HepG2 (cell line): ENCODE results near the gene CHCT1. TPM values are rescaled to one million over a fixed set of nuclear protein-coding genes. Genes with fewer than 3 reads are reported as not detected.
A peak's percentile ranks its signal among the peaks of the same experiment; 100 is the strongest.

Source experiments
- BCL6 ChIP-seq: IDR thresholded peaks from 2 replicates; pipeline ENCODE4 v1.6.1; 2016; ENCODE audit warnings: missing genetic modification reagents, missing compliant biosample characterization
- EHMT2 ChIP-seq: fragments of 200-600 bp; sonication (generic); IDR thresholded peaks from 2 replicates; pipeline ENCODE4 v1.7.0; 2017; ENCODE audit warnings: antibody characterized with exemption, low read depth, low read length, borderline replicate concordance
- MAFF ChIP-seq: IDR thresholded peaks from 2 replicates; pipeline ENCODE4 v1.6.1; 2011; ENCODE audit warnings: low read depth, low read length, improper control_type of control experiment
- PITX1 ChIP-seq: sonication (generic); formaldehyde crosslinking; IDR thresholded peaks from 2 replicates; pipeline ENCODE4 v1.5.1; 2020; ENCODE audit warnings: mild to moderate bottlenecking, missing genetic modification reagents
- PPARG ChIP-seq: conservative IDR thresholded peaks from 2 replicates; pipeline ENCODE4 v1.6.1; 2016; ENCODE audit warnings: missing biosample characterization, missing genetic modification reagents
- TBL1XR1 ChIP-seq: fragments of 150-350 bp; IDR thresholded peaks from 2 replicates; pipeline ENCODE4 v1.6.1; 2014; ENCODE audit warnings: borderline replicate concordance, low read length; ENCODE audit not compliant: partially characterized antibody
- TSC22D2 ChIP-seq: sonication (generic); formaldehyde crosslinking; IDR thresholded peaks from 2 replicates; pipeline ENCODE4 v1.5.1; 2020; ENCODE audit warnings: missing genetic modification reagents, mild to moderate bottlenecking, borderline replicate concordance
- XRCC5 ChIP-seq: fragments of 200-400 bp; formaldehyde crosslinking; optimal IDR thresholded peaks from 2 replicates; pipeline ENCODE3; 2017; ENCODE audit warnings: mild to moderate bottlenecking, low read length
- ZNF335 ChIP-seq: sonication (generic); formaldehyde crosslinking; IDR thresholded peaks from 2 replicates; pipeline ENCODE4 v1.4.0; 2020; ENCODE audit warnings: missing genetic modification reagents
- ZNF430 ChIP-seq: sonication (generic); formaldehyde crosslinking; IDR thresholded peaks from 2 replicates; pipeline ENCODE4 v1.9.0; 2021; ENCODE audit warnings: mild to moderate bottlenecking, missing genetic modification reagents
- ZNF580 ChIP-seq: IDR thresholded peaks from 2 replicates; pipeline ENCODE4 v1.6.1; 2016; ENCODE audit warnings: low read depth, borderline replicate concordance
- ZNF670 ChIP-seq: sonication (generic); formaldehyde crosslinking; IDR thresholded peaks from 2 replicates; pipeline ENCODE4 v1.8.0; 2022; ENCODE audit warnings: mild to moderate bottlenecking, missing genetic modification reagents, borderline replicate concordance
- polyA plus RNA-seq, 8 experiments: library from polyadenylated mRNA; depleted of rRNA in 3 of 8; stranded (reverse) in 7 of 8; unstranded in 1 of 8; fragments of >200 nt; fragmentation: Illumina TruSeq in 4 of 8; extraction: Trizol in 4 of 8; gene quantifications; 2 replicates each; pipeline versions ENCODE4 v1.2.1 to v1.2.3, GENCODE V29; 2011 to 2016; ENCODE audit warnings: low read depth in 4 of 8, missing spikeins in 1 of 8, mixed read lengths in 1 of 8; ENCODE audit not compliant: insufficient read depth in 1 of 8
- total RNA-seq, 5 experiments: library from RNA; depleted of rRNA; stranded (reverse); fragments of >200 nt; fragmentation: Illumina TruSeq; extraction: Trizol; gene quantifications; 2 replicates each; pipeline ENCODE4 v1.2.3, GENCODE V29; 2016; ENCODE audit warnings: low read depth in 1 of 5
- TF ChIP-seq, protein P1 (sequence below): sonication (generic); formaldehyde crosslinking; IDR thresholded peaks from 2 replicates; pipeline ENCODE4 v1.4.0; 2020; ENCODE audit warnings: missing genetic modification reagents
- TF ChIP-seq, protein P2 (sequence below): sonication (generic); formaldehyde crosslinking; IDR thresholded peaks from 2 replicates; pipeline ENCODE4 v1.4.0; 2020; ENCODE audit warnings: missing genetic modification reagents, borderline replicate concordance
- TF ChIP-seq, protein P3 (sequence below): IDR thresholded peaks from 2 replicates; pipeline ENCODE4 v1.6.1; 2016; ENCODE audit warnings: low read depth
- TF ChIP-seq, protein P4 (sequence below): sonication (generic); formaldehyde crosslinking; IDR thresholded peaks from 2 replicates; pipeline ENCODE4; 2020; ENCODE audit warnings: missing genetic modification reagents, mild to moderate bottlenecking, borderline replicate concordance

Gene CHCT1
- total and polyA plus RNA-seq, 2 of the 13 experiments (the other 11 are each of a cell fraction or from before 2014, with no cell fraction given) = not detected

- TF ChIP-seq TBL1XR1 = peak; percentile 36
- no peak for TF ChIP-seq EHMT2
- TF ChIP-seq, protein P1, sequence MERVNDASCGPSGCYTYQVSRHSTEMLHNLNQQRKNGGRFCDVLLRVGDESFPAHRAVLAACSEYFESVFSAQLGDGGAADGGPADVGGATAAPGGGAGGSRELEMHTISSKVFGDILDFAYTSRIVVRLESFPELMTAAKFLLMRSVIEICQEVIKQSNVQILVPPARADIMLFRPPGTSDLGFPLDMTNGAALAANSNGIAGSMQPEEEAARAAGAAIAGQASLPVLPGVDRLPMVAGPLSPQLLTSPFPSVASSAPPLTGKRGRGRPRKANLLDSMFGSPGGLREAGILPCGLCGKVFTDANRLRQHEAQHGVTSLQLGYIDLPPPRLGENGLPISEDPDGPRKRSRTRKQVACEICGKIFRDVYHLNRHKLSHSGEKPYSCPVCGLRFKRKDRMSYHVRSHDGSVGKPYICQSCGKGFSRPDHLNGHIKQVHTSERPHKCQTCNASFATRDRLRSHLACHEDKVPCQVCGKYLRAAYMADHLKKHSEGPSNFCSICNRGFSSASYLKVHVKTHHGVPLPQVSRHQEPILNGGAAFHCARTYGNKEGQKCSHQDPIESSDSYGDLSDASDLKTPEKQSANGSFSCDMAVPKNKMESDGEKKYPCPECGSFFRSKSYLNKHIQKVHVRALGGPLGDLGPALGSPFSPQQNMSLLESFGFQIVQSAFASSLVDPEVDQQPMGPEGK (CRISPR knock-in tag) = 0 out of 2 replicates have a peak, but pooled peaks have one; percentile 33
- TF ChIP-seq ZNF670 (CRISPR knock-in tag) = no peak
- TF ChIP-seq TSC22D2 (CRISPR knock-in tag) = peak; percentile 86; the same call in 1 of the 2 replicates
- TF ChIP-seq ZNF580 = peak; percentile 70; the same call in 1 of the 2 replicates
- peak; percentile 26; the same call in 1 of the 2 replicates for TF ChIP-seq BCL6 (CRISPR knock-in tag)
- 0 out of 2 replicates have a peak, but pooled peaks have one; percentile 33 for TF ChIP-seq ZNF335 (CRISPR knock-in tag)
- TF ChIP-seq, protein P2, sequence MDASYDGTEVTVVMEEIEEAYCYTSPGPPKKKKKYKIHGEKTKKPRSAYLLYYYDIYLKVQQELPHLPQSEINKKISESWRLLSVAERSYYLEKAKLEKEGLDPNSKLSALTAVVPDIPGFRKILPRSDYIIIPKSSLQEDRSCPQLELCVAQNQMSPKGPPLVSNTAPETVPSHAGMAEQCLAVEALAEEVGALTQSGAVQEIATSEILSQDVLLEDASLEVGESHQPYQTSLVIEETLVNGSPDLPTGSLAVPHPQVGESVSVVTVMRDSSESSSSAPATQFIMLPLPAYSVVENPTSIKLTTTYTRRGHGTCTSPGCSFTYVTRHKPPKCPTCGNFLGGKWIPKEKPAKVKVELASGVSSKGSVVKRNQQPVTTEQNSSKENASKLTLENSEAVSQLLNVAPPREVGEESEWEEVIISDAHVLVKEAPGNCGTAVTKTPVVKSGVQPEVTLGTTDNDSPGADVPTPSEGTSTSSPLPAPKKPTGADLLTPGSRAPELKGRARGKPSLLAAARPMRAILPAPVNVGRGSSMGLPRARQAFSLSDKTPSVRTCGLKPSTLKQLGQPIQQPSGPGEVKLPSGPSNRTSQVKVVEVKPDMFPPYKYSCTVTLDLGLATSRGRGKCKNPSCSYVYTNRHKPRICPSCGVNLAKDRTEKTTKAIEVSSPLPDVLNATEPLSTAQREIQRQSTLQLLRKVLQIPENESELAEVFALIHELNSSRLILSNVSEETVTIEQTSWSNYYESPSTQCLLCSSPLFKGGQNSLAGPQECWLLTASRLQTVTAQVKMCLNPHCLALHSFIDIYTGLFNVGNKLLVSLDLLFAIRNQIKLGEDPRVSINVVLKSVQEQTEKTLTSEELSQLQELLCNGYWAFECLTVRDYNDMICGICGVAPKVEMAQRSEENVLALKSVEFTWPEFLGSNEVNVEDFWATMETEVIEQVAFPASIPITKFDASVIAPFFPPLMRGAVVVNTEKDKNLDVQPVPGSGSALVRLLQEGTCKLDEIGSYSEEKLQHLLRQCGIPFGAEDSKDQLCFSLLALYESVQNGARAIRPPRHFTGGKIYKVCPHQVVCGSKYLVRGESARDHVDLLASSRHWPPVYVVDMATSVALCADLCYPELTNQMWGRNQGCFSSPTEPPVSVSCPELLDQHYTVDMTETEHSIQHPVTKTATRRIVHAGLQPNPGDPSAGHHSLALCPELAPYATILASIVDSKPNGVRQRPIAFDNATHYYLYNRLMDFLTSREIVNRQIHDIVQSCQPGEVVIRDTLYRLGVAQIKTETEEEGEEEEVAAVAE (CRISPR knock-in tag) = 0 out of 2 replicates have a peak, but pooled peaks have one; percentile 67
- TF ChIP-seq, protein P3, sequence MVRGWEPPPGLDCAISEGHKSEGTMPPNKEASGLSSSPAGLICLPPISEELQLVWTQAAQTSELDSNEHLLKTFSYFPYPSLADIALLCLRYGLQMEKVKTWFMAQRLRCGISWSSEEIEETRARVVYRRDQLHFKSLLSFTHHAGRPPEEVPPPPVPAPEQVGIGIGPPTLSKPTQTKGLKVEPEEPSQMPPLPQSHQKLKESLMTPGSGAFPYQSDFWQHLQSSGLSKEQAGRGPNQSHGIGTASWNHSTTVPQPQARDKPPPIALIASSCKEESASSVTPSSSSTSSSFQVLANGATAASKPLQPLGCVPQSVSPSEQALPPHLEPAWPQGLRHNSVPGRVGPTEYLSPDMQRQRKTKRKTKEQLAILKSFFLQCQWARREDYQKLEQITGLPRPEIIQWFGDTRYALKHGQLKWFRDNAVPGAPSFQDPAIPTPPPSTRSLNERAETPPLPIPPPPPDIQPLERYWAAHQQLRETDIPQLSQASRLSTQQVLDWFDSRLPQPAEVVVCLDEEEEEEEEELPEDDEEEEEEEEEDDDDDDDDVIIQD (CRISPR knock-in tag) = peak; percentile 50; the same call in 1 of the 2 replicates
- TF ChIP-seq ZNF430 (CRISPR knock-in tag) = no peak
- peak; percentile 28; the same call in 1 of the 2 replicates for TF ChIP-seq PITX1 (CRISPR knock-in tag)
- TF ChIP-seq, protein P4, sequence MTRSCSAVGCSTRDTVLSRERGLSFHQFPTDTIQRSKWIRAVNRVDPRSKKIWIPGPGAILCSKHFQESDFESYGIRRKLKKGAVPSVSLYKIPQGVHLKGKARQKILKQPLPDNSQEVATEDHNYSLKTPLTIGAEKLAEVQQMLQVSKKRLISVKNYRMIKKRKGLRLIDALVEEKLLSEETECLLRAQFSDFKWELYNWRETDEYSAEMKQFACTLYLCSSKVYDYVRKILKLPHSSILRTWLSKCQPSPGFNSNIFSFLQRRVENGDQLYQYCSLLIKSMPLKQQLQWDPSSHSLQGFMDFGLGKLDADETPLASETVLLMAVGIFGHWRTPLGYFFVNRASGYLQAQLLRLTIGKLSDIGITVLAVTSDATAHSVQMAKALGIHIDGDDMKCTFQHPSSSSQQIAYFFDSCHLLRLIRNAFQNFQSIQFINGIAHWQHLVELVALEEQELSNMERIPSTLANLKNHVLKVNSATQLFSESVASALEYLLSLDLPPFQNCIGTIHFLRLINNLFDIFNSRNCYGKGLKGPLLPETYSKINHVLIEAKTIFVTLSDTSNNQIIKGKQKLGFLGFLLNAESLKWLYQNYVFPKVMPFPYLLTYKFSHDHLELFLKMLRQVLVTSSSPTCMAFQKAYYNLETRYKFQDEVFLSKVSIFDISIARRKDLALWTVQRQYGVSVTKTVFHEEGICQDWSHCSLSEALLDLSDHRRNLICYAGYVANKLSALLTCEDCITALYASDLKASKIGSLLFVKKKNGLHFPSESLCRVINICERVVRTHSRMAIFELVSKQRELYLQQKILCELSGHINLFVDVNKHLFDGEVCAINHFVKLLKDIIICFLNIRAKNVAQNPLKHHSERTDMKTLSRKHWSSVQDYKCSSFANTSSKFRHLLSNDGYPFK = peak; percentile 22; the same call in 1 of the 2 replicates
- TF ChIP-seq XRCC5 = peak; percentile 47
- 0 out of 2 replicates have a peak, but pooled peaks have one; percentile 9 for TF ChIP-seq MAFF
- TF ChIP-seq PPARG (CRISPR knock-in tag) = 0 out of 2 replicates have a peak, but pooled peaks have one; percentile 50
These were observed 13.2 kb downstream of the CHCT1 start (continued) for GRCh38 chr17:60435244-60436167.
